Astrocyte of the cerebellum (primary cell): ENCODE measurements around the gene MRTFA.
"Not testable (repeated sequence)": the region's sequence is repeated elsewhere in the genome, so short reads cannot be mapped to it uniquely, and the experiment has no call there.

Experiments
- DNase-seq: peaks from one replicate; pipeline ENCODE4 v3.0.0-alpha.2; 2011; ENCODE audit warnings: low read depth
- H3K4me3 ChIP-seq: 2 replicates; pipeline ENCODE4 v1.5.1; 2011; ENCODE audit warnings: mild to moderate bottlenecking, low read depth, low read length, moderate library complexity
- in situ Hi-C: cut with HindIII; loops from 2 replicates; pipeline ENCODE4 v1.10.0; 2017; ENCODE audit warnings: low sequenced_read_pairs
- TF ChIP-seq, protein P1 (sequence below): IDR thresholded peaks from 2 replicates; pipeline ENCODE4 v1.5.1; 2012; ENCODE audit warnings: low read length, low read depth, moderate library complexity, mild to moderate bottlenecking; ENCODE audit errors: missing control alignments

Gene MRTFA

DNA sequence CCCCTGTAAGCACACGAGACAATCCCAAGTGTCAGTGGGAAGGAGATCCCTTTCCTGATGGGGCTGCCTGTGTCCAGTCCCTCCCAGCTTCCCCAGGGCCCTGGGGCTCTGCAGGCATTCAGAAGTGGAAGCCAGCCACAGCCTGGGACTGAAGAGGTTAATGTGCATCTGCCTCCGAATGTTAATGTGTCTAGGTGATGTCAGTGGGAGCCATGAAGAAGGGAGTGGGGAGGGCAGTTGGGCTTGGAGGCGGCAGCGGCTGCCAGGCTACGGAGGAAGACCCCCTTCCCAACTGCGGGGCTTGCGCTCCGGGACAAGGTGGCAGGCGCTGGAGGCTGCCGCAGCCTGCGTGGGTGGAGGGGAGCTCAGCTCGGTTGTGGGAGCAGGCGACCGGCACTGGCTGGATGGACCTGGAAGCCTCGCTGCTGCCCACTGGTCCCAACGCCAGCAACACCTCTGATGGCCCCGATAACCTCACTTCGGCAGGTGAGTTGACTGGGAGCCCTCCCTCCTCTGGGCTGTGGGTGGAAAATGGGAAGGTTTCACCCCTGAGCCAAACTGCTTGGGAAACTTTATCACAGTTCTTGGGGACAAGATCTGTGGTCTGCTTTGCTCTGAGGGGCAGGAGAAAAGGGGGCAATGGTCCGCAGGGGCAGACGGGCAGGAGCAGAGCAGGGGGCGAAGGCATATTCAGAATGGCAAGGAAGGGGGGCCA is 42.9 kb upstream of the MRTFA start, which contains the start of gene MCHR1:
TSS of gene MCHR1 (plus strand) at position 236 of the 715 bp plus-strand sequence. CDS start at position 405, 169 bp downstream.
- TF ChIP-seq, protein P1, sequence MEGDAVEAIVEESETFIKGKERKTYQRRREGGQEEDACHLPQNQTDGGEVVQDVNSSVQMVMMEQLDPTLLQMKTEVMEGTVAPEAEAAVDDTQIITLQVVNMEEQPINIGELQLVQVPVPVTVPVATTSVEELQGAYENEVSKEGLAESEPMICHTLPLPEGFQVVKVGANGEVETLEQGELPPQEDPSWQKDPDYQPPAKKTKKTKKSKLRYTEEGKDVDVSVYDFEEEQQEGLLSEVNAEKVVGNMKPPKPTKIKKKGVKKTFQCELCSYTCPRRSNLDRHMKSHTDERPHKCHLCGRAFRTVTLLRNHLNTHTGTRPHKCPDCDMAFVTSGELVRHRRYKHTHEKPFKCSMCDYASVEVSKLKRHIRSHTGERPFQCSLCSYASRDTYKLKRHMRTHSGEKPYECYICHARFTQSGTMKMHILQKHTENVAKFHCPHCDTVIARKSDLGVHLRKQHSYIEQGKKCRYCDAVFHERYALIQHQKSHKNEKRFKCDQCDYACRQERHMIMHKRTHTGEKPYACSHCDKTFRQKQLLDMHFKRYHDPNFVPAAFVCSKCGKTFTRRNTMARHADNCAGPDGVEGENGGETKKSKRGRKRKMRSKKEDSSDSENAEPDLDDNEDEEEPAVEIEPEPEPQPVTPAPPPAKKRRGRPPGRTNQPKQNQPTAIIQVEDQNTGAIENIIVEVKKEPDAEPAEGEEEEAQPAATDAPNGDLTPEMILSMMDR: no peak
- peak within 1 kb of the TSS; percentile 19 for H3K4me3 ChIP-seq
- in situ Hi-C loops: no loop called here
- no peak for DNase-seq

DNA sequence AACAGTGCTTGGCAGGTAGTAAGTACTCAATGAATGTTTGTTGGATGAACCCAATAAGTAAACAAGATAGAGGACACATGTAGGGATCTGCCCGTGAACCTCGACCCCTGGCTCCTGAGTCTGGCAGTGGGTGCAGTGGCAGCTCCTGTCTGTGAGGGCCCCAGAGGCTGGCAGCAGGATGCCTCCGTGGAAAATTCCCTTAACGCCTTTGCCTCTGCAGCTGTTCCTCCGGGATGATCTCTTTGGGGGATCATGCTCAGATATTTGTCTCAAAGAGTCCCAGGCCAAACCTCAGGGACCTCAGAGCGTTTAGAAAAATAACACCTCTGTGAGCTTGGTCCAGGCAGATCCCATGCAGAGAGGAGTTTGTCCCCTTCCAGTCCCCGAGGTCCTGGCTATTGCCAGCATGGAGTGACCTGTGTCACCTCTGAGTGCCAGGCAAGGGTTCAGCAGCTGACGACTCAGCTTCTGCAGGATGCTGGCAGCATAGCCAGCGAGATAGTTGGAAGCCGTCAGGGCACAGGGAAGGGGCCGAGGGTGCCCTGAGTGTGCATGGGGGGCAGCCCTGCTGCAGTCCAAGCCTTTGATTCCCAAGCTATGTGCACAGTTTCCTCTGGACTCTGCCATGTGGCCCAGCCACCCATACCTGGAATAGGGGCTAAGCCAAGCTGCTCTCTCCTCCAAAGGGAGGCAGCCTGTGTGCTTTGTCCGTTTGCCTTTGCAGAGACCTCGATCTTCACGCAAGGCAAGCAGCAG is 42.2 kb upstream of the MRTFA start:
- DNase-seq: no peak
- TF ChIP-seq, protein P1: no peak
- in situ Hi-C loops: no loop called here
- H3K4me3 ChIP-seq: no peak overlapping the region

DNA sequence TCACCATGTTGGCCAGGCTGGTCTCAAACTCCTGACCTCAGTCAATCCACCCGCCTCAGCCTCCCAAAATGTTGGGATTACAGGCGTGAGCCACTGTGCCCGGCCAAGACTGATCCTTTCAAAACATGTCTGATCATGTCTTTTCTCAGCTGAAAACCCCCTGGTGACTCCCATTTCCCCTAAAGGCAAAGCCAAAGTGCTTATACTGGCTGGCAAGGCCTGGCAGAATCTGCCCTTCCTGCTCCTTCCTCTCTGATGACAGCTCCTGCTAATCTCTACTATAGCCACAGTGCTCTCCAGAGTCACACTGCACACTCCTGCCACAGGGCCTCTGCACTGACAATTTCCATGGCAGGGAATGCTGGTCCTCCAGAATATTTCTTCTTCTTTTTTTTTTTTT is 40.1 kb upstream of the MRTFA start:
- in situ Hi-C loops: no loop called here
- no peak for DNase-seq
- TF ChIP-seq, protein P1: no peak
- no peak overlapping the region for H3K4me3 ChIP-seq

DNA sequence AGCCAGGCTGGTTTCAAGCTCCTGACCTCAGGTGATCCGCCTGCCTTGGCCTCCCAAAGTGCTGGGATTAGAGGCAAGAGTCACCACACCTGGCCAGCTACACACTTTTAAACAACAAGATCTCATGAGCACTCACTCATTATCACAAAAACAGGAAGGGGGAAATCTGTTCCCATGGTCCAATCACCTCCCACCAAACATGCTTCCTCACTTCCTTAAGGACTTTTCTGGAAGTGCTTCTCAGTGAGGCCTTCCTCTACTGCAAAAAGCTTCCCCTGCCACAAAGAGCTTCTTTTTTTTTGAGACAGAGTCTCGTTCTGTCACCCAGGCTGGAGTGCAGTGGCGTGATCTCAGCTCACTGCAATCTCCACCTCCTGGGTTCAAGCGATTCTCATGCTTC is 39.6 kb upstream of the MRTFA start:
- H3K4me3 ChIP-seq, DNase-seq, in situ Hi-C loops: not testable (repeated sequence)

DNA sequence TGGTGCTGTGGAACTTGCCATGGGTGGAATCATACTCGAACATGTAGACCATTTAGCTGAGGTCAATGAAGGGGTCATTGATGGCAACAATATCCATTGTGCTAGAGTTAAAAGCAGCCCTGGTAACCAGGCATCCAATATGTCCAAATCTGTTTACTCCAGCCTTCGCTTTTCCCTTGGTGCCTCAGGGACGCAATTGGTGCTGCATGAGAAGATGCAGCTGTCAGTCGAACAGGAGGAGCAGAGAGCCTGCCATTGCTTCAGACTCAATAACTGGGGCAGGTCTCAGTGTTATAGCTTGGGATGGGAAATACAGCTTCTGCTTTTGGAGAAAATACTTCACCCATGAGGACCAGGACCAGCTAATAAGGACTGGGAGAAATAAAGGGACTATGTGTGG is 37.8 kb upstream of the MRTFA start:
- in situ Hi-C loops: no loop called here
- no peak for DNase-seq

DNA sequence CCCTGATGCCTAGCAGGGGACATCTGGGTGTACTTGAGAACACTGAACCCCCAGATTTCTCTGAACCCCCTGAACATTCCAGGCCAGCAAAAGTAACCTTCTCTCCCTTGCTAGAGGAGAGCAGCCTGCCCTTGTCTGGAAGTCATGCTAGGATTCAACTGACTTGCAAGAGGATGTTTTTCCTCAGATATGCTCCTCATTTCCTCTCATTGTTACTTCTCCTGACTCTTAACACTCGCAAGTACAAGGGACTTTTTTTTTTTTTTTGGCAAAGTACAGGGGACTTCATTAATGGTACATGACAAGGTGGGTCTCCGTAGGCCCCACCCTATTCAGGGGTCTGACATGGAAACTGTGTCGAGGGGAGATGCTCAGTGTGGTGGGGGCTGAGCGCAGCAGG is 36.5 kb upstream of the MRTFA start:
- in situ Hi-C loops: no loop called here
- TF ChIP-seq, protein P1: no peak
- H3K4me3 ChIP-seq: no peak overlapping the region
- DNase-seq: no peak

More for the DNA sequence above, 37.8 kb upstream of the MRTFA start:
- TF ChIP-seq, protein P1: no peak
- no peak overlapping the region for H3K4me3 ChIP-seq

DNA sequence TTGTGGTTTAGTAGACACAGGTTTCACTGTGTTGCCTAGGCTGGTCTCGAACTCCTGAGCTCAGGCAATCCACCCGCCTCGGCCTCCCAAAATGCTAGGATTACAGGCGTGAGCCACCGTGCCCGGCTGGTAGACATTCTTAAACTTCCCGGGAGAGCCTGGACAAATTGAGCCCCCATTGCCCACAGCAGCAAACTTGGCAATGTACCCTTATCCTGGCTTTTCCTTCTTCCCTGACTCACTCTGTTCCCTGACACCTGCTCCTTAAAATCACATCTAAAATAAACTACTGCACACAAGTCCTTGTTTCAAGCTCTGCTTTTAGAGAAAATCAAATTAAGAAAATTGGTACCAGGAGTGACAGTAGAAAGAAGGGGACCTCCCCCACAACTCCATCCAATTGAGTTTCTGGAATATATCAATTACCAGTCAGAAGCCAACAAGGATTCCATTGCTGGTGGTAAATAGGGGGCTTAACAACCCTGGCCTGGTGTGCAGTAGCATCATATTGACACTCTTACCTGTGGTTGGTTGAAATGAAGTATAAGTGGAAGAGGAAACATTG is 35.4 kb upstream of the MRTFA start:
- no peak overlapping the region for H3K4me3 ChIP-seq
- in situ Hi-C loops: no loop called here
- no peak for DNase-seq
- TF ChIP-seq, protein P1: no peak
